C4-2B (cell line): ENCODE data around the gene ACOX1.

Experiments used
- H3K27ac ChIP-seq: fragments of 450-650 bp; 2 replicates; pipeline ENCODE4 v1.5.1; 2017
- ZFX ChIP-seq: fragments of 450-650 bp; IDR thresholded peaks from 2 replicates; pipeline ENCODE4 v1.6.1; 2017
- TF ChIP-seq, protein P1 (sequence below): fragments of 450-650 bp; conservative IDR thresholded peaks from 2 replicates; pipeline ENCODE4 v1.5.1; 2017; ENCODE audit warnings: mild to moderate bottlenecking

Gene ACOX1

DNA sequence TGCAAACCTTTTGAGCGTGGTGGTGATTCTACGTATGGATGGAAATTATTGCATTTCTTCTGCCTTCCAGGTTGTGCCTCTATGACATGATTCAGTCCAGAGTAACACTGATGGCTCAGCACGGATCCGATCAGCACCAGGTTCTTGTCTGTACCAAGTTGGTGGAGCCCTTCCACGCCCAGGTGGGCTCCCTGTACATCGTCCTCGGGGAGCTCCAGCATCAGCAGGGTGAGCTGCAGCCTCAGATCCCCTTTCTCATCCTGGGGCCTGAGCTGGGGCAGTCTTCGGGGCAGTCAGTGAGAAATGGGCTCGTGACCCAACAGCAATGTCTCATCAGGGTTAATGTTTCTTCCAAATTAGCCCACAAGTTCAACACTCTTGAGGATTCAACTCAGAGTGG lies 12.4 kb upstream of the ACOX1 start:
- TF ChIP-seq, protein P1, sequence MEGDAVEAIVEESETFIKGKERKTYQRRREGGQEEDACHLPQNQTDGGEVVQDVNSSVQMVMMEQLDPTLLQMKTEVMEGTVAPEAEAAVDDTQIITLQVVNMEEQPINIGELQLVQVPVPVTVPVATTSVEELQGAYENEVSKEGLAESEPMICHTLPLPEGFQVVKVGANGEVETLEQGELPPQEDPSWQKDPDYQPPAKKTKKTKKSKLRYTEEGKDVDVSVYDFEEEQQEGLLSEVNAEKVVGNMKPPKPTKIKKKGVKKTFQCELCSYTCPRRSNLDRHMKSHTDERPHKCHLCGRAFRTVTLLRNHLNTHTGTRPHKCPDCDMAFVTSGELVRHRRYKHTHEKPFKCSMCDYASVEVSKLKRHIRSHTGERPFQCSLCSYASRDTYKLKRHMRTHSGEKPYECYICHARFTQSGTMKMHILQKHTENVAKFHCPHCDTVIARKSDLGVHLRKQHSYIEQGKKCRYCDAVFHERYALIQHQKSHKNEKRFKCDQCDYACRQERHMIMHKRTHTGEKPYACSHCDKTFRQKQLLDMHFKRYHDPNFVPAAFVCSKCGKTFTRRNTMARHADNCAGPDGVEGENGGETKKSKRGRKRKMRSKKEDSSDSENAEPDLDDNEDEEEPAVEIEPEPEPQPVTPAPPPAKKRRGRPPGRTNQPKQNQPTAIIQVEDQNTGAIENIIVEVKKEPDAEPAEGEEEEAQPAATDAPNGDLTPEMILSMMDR: no peak
- no peak for TF ChIP-seq ZFX
- H3K27ac ChIP-seq: no peak overlapping the region

DNA sequence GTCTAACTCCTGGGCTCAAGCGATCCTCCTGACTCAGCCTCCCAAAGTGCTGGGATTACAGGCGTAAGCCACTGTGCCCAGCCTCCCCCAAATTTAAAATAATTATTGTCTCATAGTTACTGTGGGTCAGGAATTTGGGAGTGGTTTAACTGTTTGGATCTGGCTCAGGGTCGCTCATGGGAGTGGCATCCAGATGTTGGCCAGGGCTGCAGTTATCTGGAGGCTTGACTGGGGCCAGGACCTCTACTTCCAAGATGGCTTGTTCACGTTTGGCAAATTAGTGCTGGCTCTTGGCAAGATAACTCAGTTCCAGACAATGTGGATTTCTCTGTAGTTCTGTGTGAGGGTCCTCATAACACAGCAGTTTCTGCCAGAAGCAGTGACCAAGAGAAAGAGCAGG lies 8.1 kb upstream of the ACOX1 start:
- H3K27ac ChIP-seq: no peak overlapping the region
- no peak for TF ChIP-seq ZFX
- TF ChIP-seq, protein P1: no peak

DNA sequence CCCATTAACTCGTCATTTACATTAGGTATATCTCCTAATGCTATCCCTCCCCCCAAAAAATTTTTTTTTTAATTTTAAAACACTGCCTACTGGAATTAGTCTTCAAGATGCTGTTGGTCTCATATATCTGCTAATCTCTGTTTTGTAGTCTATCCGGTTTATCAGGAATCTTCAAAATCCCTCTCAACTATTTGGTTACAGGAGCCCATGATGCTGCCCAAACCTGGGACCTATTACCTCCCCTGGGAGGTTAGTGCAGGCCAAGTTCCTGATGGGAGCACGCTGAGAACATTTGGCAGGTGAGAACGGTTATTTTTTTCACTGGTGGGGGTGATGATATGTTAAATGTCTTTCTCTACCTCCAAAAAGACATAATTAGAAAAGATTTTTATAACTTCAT lies 7.0 kb upstream of the ACOX1 start:
- TF ChIP-seq, protein P1: no peak
- no peak for TF ChIP-seq ZFX
- peak overlapping the region; percentile 45 for H3K27ac ChIP-seq

DNA sequence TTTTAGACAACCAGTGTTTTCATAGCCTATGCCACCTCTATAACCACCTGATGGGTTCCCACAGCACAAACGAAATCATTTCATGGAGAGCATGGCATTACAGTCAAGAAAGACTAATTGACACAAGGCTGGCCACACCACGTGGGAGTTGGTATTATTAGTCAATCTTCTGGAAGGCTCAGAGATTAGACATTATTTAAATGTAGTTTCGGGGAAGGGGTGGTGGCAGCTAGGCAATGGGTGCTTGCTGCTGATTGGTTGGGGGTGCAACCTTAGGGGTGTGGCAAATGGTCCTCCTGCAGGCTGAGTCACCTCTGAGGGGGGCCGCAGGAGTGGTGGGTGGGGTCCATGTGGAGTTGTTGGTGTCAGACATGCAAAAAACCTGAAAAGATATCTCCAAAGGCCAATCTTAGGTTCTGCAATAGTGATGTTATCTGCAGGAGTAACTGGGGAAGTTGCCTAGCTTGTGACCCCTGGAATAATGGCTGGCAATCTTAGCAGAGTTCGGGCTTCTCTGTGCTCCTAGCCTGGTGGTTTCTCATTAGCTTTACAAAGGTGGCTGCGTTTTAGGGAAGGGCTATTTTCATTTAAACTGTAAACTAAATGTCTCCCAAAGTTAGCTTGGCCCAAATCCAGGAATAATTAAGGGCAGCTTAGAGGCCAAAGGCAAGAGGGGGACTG lies 4.7 kb upstream of the ACOX1 start:
- no peak overlapping the region for H3K27ac ChIP-seq

DNA sequence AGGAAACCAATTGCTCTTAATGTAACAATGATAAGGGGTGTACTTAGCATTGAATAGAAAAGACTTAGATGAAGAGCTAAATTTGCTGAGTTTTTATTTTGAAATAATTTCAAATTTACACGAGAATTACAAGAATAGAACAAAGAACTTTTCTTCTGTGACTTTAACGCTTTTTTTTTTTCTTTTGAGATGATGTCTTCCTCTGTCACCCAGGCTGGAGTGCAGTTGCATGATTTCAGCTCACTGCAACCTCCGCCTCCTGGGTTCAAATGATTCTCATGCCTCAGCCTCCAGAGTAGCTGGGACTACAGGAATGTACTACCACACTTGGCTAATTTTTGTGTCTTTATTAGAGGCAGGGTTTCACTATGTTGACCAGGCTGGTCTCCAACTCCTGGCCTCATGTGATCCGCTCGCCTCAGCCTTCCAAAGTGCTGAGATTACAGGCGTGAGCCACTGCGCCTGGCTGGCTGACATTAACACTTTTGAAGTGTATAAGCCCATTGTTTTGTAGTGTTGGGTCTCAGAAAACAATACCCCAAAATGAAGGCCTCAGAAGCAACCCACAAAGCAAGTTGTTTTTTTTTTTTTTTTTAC lies 2.2 kb upstream of the ACOX1 start:
- no peak overlapping the region for H3K27ac ChIP-seq
- TF ChIP-seq, protein P1: no peak
- TF ChIP-seq ZFX: no peak

More for the DNA sequence above, 4.7 kb upstream of the ACOX1 start:
- TF ChIP-seq ZFX: no peak
- TF ChIP-seq, protein P1: no peak

DNA sequence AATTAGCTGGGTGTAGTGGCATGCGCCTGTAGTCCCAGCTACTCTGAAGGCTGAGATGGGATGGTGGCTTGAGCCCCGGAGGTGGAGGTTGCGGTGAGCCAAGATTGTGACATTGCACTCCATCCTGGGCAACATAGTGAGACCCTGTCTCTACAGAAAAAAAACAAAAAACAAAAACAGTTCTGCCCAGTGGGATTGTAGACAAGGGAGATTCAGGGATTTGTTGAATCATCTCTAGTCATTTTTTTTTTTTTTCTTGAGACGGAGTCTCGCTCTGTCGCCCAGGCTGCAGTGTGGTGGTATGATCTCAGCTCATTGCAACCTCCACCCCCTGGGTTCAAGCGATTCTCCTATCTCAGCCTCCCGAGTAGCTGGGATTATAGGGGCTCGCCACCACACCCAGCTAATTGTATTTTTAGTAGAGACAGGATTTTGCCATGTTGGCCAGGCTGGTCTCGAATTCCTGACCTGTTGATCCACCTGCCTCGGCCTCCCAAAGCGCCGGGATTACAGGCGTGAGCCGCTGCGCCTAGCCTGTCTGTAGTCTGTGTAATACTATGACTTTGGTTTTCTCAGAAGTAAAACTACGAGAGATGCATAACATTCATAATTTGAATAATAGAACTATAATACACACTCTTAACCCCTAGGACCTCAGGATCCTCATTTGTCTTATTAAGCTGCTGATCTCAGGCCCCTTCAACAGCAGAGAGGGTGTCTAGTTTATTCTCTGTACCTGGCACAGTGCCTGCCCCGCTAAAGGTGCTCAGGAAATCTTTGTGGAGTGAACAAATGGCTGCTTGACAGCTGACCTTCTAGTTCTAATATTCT lies 1.4 kb upstream of the ACOX1 start:
- H3K27ac ChIP-seq: peak overlapping the region; percentile 92

More for the DNA sequence above, 1.4 kb upstream of the ACOX1 start:
- TF ChIP-seq, protein P1: no peak
- no peak for TF ChIP-seq ZFX
